ENCODE measurements around the gene TCEAL6. TPM values are rescaled to one million over a fixed set of nuclear protein-coding genes. Genes with fewer than 3 reads are reported as not detected.

TCEAL6 gene
- not detected in 2 replicates for total RNA-seq

DNA sequence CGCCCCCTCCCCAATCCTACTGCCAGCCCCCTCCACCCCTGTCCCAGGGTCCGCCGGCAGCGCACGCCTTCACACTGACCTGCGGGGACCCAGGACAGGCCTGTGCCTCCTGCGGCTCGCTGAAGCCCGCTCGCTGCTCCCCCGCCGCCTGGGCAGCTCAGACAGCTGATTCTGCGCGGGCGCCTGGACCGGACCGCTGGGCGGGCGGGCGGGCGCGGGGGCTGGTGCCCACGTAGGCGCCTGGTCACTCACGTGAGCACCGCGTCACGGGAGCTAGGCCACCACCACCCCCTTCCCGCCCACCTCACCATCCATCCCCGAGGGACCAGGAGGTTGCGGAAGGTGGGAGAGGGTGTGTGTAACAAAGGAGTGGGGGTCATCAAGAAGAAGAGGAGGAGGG lies at the start of gene TCEAL6:
TCEAL6 (minus strand) TSS at position 208 of the 400 bp plus-strand sequence.

DNA sequence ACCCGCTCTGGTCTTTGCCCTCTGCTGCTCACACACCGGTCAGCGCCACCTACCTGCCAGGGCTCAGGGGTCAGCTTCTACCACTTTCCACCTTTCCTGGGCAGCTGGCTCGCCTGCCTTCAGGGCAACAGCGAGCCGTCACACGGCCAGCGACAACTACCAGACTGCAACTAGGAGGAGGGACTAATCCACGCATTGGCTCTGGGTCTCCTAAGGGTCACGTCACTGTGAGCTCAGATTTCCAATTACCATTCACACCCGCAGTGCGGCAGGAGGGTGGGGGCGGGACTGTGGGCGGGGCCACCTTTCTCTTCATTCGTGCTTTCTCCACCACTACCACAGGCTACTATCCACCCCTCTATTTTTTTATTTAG lies 13.5 kb upstream of the TCEAL6 start, which contains the start of gene BEX5:
BEX5 (minus strand) TSS at position 172 of the 374 bp plus-strand sequence. CDS start 1,712 bp downstream, outside the sequence.

DNA sequence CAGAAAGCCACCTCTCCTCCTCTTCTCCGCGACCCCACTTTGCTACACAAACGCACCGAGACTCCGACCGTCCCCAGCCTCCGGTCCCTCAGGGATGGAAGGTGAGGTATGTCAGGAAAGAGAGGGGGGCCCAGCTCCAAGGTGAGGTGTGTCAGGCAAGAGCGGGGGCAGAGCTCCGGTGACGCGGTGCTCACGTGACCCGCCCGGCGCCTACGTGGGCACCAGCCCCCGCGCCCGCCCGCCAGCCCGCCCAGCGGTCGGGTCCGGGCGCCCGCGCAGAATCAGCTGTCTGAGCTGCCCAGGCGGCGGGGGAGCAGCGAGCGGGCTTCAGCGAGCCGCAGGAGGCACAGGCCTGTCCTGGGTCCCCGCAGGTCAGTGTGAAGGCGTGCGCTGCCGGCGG lies 16.8 kb downstream of the TCEAL6 start, which contains the start of gene TCEAL2:
TCEAL2 (plus strand) TSS at position 244 of the 400 bp plus-strand sequence. CDS start 1,152 bp downstream, outside the sequence.

Other genes with a start within 250 kb of the TCEAL6 start
- under 0.01 and 0.28 TPM in 2 replicates for gene ZMAT1, start 210.5 kb downstream of the TCEAL6 start, total RNA-seq
- not detected in 2 replicates for gene TCEAL2, start 16.8 kb downstream of the TCEAL6 start, total RNA-seq
- gene BEX5, start 13.5 kb upstream of the TCEAL6 start, total RNA-seq = 0.14 and 1.7 TPM in 2 replicates
- not detected in 2 replicates for gene TCP11X1, start 72.8 kb upstream of the TCEAL6 start, total RNA-seq
- not detected in 2 replicates for gene NXF2, start 104.7 kb upstream of the TCEAL6 start, total RNA-seq